ENCODE results near the gene CDH4. TPM values are rescaled to one million over a fixed set of nuclear protein-coding genes. Genes with fewer than 3 reads are reported as not detected.

The CDH4 gene
- total and polyA plus RNA-seq, 2 of the 8 experiments (the other 6 are each of a cell fraction or from before 2014, with no cell fraction given), result 4.3 to 7.9 TPM

GRCh38 chr20:61898405-61898804 lies 646.3 kb downstream of the CDH4 start (continued):
- TF ChIP-seq EZH2 (IDR thresholded peaks at IDR 0.05; ENCODE audit: low read depth, low read length, severe bottlenecking) (no peak), GABPA (IDR thresholded peaks at IDR 0.05; ENCODE audit: borderline replicate concordance, insufficient read depth, low read length) (no peak), EGR1 (IDR thresholded peaks at IDR 0.05; ENCODE audit: borderline replicate concordance, low read depth, low read length) (no peak), SIRT6 (IDR thresholded peaks at IDR 0.05; ENCODE audit: low read length) (no peak), CBX8 (IDR thresholded peaks at IDR 0.05; ENCODE audit: borderline replicate concordance, low read depth, low read length) (no peak), RAD21 (IDR thresholded peaks at IDR 0.05 in 1 of 2, conservative IDR thresholded peaks at IDR 0.05 in 1 of 2; ENCODE audit: low read depth in 2 of 2, low read length in 2 of 2) (no peak), TEAD4 (IDR thresholded peaks at IDR 0.05; ENCODE audit: low read depth, low read length) (no peak), KDM1A (IDR thresholded peaks at IDR 0.05; ENCODE audit: borderline replicate concordance, low read length) (no peak), CHD2 (IDR thresholded peaks at IDR 0.05; ENCODE audit: low read length) (no peak), MAFK (IDR thresholded peaks at IDR 0.05; ENCODE audit: low read depth, low read length) (no peak)

All from H1 (cell line).